Activated CD4-positive, alpha-beta T cell treated with anti-CD3 and anti-CD28 coated beads for 36 hours (primary cell): ENCODE data around the gene PLPPR4. TPM values are rescaled to one million over a fixed set of nuclear protein-coding genes. Genes with fewer than 3 reads are reported as not detected.
A peak's percentile ranks its signal among the peaks of the same experiment; 100 is the strongest.

Source experiments
- ATAC-seq: fragments of 200-7000 bp; cut with Tn5 transposase; one replicate; pipeline ENCODE4 v1.10.0; 2021; ENCODE audit warnings: mild to moderate bottlenecking, moderate library complexity
- CTCF ChIA-PET: fragments of 350-600 bp; sonication (Branson Sonifier 250); formaldehyde crosslinking; loops from one replicate; lab custom pipeline; 2021; ENCODE audit warnings: antibody characterized with exemption; lab: Charles Lee
- POLR2A ChIA-PET: fragments of 350-600 bp; sonication (Branson Sonifier 250); formaldehyde crosslinking; loops from one replicate; lab custom pipeline; 2021; ENCODE audit warnings: antibody characterized with exemption, inconsistent platforms; lab: Charles Lee
- DNase-seq: peaks from one replicate; pipeline ENCODE4 v3.0.0-alpha.2; 2020
- H3K27ac Mint-ChIP-seq: one replicate; pipeline ENCODE4 v1.8.0; 2021; ENCODE audit warnings: mixed read lengths
- H3K27me3 Mint-ChIP-seq: one replicate; pipeline ENCODE4 v1.8.0; 2021; ENCODE audit warnings: mixed read lengths
- H3K36me3 Mint-ChIP-seq: one replicate; pipeline ENCODE4 v1.8.0; 2021; ENCODE audit warnings: low read depth, mixed read lengths
- H3K4me1 Mint-ChIP-seq: one replicate; pipeline ENCODE4 v1.8.0; 2021; ENCODE audit warnings: mixed read lengths
- H3K4me3 Mint-ChIP-seq: one replicate; pipeline ENCODE4 v1.8.0; 2021; ENCODE audit warnings: mild to moderate bottlenecking, moderate library complexity, mixed read lengths
- H3K9me3 Mint-ChIP-seq: one replicate; pipeline ENCODE4 v1.8.0; 2021; ENCODE audit warnings: low read depth, mixed read lengths
- intact Hi-C, 2 experiments: fragments of 100-400 bp; cut with DNase I in 1 of 2; cut with micrococcal nuclease in 1 of 2; formaldehyde crosslinking; loops; one replicate each; pipeline versions ENCODE4 v1.14.2 to v1.15.1; 2022 to 2024; cut with DNase I, micrococcal nuclease
- total RNA-seq, 2 experiments: library from RNA; stranded (reverse); gene quantifications; one replicate each; pipeline ENCODE4 v1.2.3, GENCODE V29; 2021

Gene PLPPR4
- not detected for total RNA-seq

- intact Hi-C loops, result no loop called here
- Mint-ChIP-seq H3K4me3 (peak within 1 kb of the TSS; percentile 13), H3K4me1 (peaks cover 3% of the 10 kb centered on the region), H3K36me3 (no peaks in the 10 kb centered on the region), H3K27me3 (peaks cover 42% of the 10 kb centered on the region), H3K9me3 (no peaks in the 10 kb centered on the region), H3K27ac (no peak within 1 kb of the TSS)
- POLR2A ChIA-PET, result no interaction called here
- CTCF ChIA-PET, result interaction anchor here (0.7 to 1.2 kb wide), 2 partner anchors 12 to 174 kb away, joined by 3 to 4 read pairs; no protein-coding TSS in a partner anchor
- DNase-seq (peak; percentile 32), ATAC-seq (peak; percentile 60)
Observed at GRCh38 chr1:99264201-99265021, at the start of gene PLPPR4. Gene PLPPR4, plus strand, starts transcription at chr1:99264492. Its CDS starts 102 bp downstream, at chr1:99264594.

- H3K36me3 Mint-ChIP-seq, result peaks cover 2% of the 10 kb centered on the region
- no peaks in the 10 kb centered on the region for H3K4me1 Mint-ChIP-seq
- ATAC-seq (no peak), DNase-seq (no peak)
- no peak overlapping the region for H3K27ac Mint-ChIP-seq
- peaks cover 6% of the 10 kb centered on the region for H3K9me3 Mint-ChIP-seq
- ChIA-PET POLR2A (no interaction called here), CTCF (no interaction called here)
- intact Hi-C loops, result no loop called here
- H3K4me3 Mint-ChIP-seq, result no peak overlapping the region
- peaks cover 8% of the 10 kb centered on the region for H3K27me3 Mint-ChIP-seq
Observed at GRCh38 chr1:99216956-99217355, 47.3 kb upstream of the PLPPR4 start.

- H3K27ac Mint-ChIP-seq, result no peak overlapping the region
- ChIA-PET CTCF (no interaction called here), POLR2A (no interaction called here)
- intact Hi-C loops, result no loop called here
- peaks cover 6% of the 10 kb centered on the region for H3K9me3 Mint-ChIP-seq
- peaks cover 8% of the 10 kb centered on the region for H3K27me3 Mint-ChIP-seq
- no peak for ATAC-seq
- H3K36me3 Mint-ChIP-seq, result peaks cover 2% of the 10 kb centered on the region
- H3K4me3 Mint-ChIP-seq, result no peak overlapping the region
- no peaks in the 10 kb centered on the region for H3K4me1 Mint-ChIP-seq
- no peak for DNase-seq
Observed at GRCh38 chr1:99217599-99217998, 46.7 kb upstream of the PLPPR4 start.

GRCh38 chr1:99218572-99218971 is 45.7 kb upstream of the PLPPR4 start:
- no peak for DNase-seq
- Mint-ChIP-seq H3K4me3 (no peak overlapping the region), H3K9me3 (peaks cover 6% of the 10 kb centered on the region), H3K27ac (no peak overlapping the region), H3K27me3 (peaks cover 8% of the 10 kb centered on the region), H3K36me3 (peaks cover 2% of the 10 kb centered on the region), H3K4me1 (no peaks in the 10 kb centered on the region)
- ChIA-PET POLR2A (interaction anchor here (0.7 kb wide), 1 partner anchor 175 kb away, joined by 3 read pairs; no protein-coding TSS in a partner anchor), CTCF (no interaction called here)
- ATAC-seq, result no peak
- intact Hi-C loops, result no loop called here

GRCh38 chr1:99218999-99219398 is 45.3 kb upstream of the PLPPR4 start:
- intact Hi-C loops, result no loop called here
- Mint-ChIP-seq H3K27me3 (peaks cover 7% of the 10 kb centered on the region), H3K4me1 (no peaks in the 10 kb centered on the region), H3K4me3 (no peak overlapping the region), H3K9me3 (peaks cover 6% of the 10 kb centered on the region), H3K36me3 (peaks cover 2% of the 10 kb centered on the region), H3K27ac (no peak overlapping the region)
- ChIA-PET CTCF (no interaction called here), POLR2A (no interaction called here)
- peak; percentile 49 for ATAC-seq
- no peak for DNase-seq

GRCh38 chr1:99227056-99227897 is 37.0 kb upstream of the PLPPR4 start:
- Mint-ChIP-seq H3K27ac (no peak overlapping the region), H3K36me3 (no peaks in the 10 kb centered on the region), H3K9me3 (no peaks in the 10 kb centered on the region), H3K27me3 (no peaks in the 10 kb centered on the region), H3K4me3 (no peak overlapping the region), H3K4me1 (no peaks in the 10 kb centered on the region)
- intact Hi-C loops, result no loop called here
- ChIA-PET CTCF (no interaction called here), POLR2A (no interaction called here)
- DNase-seq, result no peak
- no peak for ATAC-seq

- Mint-ChIP-seq H3K27me3 (no peaks in the 10 kb centered on the region), H3K9me3 (no peaks in the 10 kb centered on the region), H3K4me1 (no peaks in the 10 kb centered on the region), H3K27ac (no peak overlapping the region), H3K36me3 (no peaks in the 10 kb centered on the region), H3K4me3 (no peak overlapping the region)
- ATAC-seq, result no peak
- intact Hi-C loops, result no loop called here
- CTCF ChIA-PET, result no interaction called here
- POLR2A ChIA-PET, result no interaction called here
- no peak for DNase-seq
Observed at GRCh38 chr1:99228153-99228552, 36.1 kb upstream of the PLPPR4 start.

GRCh38 chr1:99229122-99229521 is 35.2 kb upstream of the PLPPR4 start:
- ChIA-PET CTCF (no interaction called here), POLR2A (no interaction called here)
- DNase-seq (no peak), ATAC-seq (no peak)
- Mint-ChIP-seq H3K27ac (no peak overlapping the region), H3K27me3 (no peaks in the 10 kb centered on the region), H3K36me3 (no peaks in the 10 kb centered on the region), H3K4me1 (no peaks in the 10 kb centered on the region), H3K4me3 (no peak overlapping the region), H3K9me3 (no peaks in the 10 kb centered on the region)
- intact Hi-C loops, result no loop called here

- DNase-seq (no peak), ATAC-seq (no peak)
- Mint-ChIP-seq H3K4me3 (no peak overlapping the region), H3K9me3 (no peaks in the 10 kb centered on the region), H3K36me3 (no peaks in the 10 kb centered on the region), H3K27me3 (no peaks in the 10 kb centered on the region), H3K4me1 (no peaks in the 10 kb centered on the region), H3K27ac (no peak overlapping the region)
- ChIA-PET CTCF (no interaction called here), POLR2A (no interaction called here)
- intact Hi-C loops, result no loop called here
Observed at GRCh38 chr1:99230695-99231094, 33.6 kb upstream of the PLPPR4 start.

- Mint-ChIP-seq H3K9me3 (no peaks in the 10 kb centered on the region), H3K4me1 (no peaks in the 10 kb centered on the region), H3K27me3 (peaks cover under 1% of the 10 kb centered on the region), H3K4me3 (no peak overlapping the region), H3K27ac (no peak overlapping the region), H3K36me3 (no peaks in the 10 kb centered on the region)
- DNase-seq (no peak), ATAC-seq (no peak)
- ChIA-PET POLR2A (no interaction called here), CTCF (interaction anchor here (0.9 kb wide), 1 partner anchor 8 kb away, joined by 3 read pairs; no protein-coding TSS in a partner anchor)
- intact Hi-C loops, result no loop called here
Observed at GRCh38 chr1:99232172-99232571, 32.1 kb upstream of the PLPPR4 start.

- Mint-ChIP-seq H3K4me1 (no peaks in the 10 kb centered on the region), H3K27ac (no peak overlapping the region), H3K27me3 (peaks cover 3% of the 10 kb centered on the region), H3K4me3 (no peak overlapping the region), H3K9me3 (no peaks in the 10 kb centered on the region), H3K36me3 (no peaks in the 10 kb centered on the region)
- intact Hi-C loops, result no loop called here
- DNase-seq (no peak), ATAC-seq (no peak)
- ChIA-PET POLR2A (no interaction called here), CTCF (no interaction called here)
Observed at GRCh38 chr1:99233446-99233845, 30.8 kb upstream of the PLPPR4 start.
